KMS-11 (cell line): ENCODE data around the gene ORAI2.
"Not testable (repeated sequence)": the region's sequence is repeated elsewhere in the genome, so short reads cannot be mapped to it uniquely, and the experiment has no call there.

ENCODE experiments used
- H2AFZ ChIP-seq: fragments of 200-600 bp; sonication (generic); 2 replicates; pipeline ENCODE4 v1.6.1; 2016; ENCODE audit warnings: antibody characterized with exemption, mixed run types, low read depth
- H3K27ac ChIP-seq: fragments of 200-600 bp; sonication (generic); 2 replicates; pipeline ENCODE4 v1.6.1; 2016; ENCODE audit warnings: mild to moderate bottlenecking, mixed run types
- H3K27me3 ChIP-seq: fragments of 200-600 bp; sonication (generic); 2 replicates; pipeline ENCODE4 v1.6.1; 2017; ENCODE audit warnings: mild to moderate bottlenecking, low read depth, mixed run types, moderate library complexity; ENCODE audit not compliant: insufficient read depth
- H3K36me3 ChIP-seq: fragments of 200-600 bp; sonication (generic); 2 replicates; pipeline ENCODE4 v1.6.1; 2017; ENCODE audit warnings: mild to moderate bottlenecking, mixed run types; ENCODE audit not compliant: insufficient read depth
- H3K4me1 ChIP-seq: fragments of 200-600 bp; sonication (generic); 2 replicates; pipeline ENCODE4 v1.6.1; 2016; ENCODE audit warnings: mild to moderate bottlenecking, low read depth, mixed run types; ENCODE audit not compliant: poor library complexity, severe bottlenecking
- H3K4me2 ChIP-seq: fragments of 200-600 bp; sonication (generic); 2 replicates; pipeline ENCODE4 v1.7.0; 2016; ENCODE audit warnings: mild to moderate bottlenecking, mixed run types
- H3K4me3 ChIP-seq: fragments of 200-600 bp; sonication (generic); IDR thresholded peaks from 2 replicates; pipeline ENCODE4 v1.6.1; 2017; ENCODE audit warnings: low read depth, low read length, mixed read lengths; ENCODE audit not compliant: insufficient read depth
- H3K79me2 ChIP-seq: fragments of 200-600 bp; sonication (generic); 2 replicates; pipeline ENCODE4 v1.6.1; 2016; ENCODE audit warnings: low read depth, mixed run types; ENCODE audit not compliant: insufficient read depth
- H3K9ac ChIP-seq: fragments of 200-600 bp; sonication (generic); 2 replicates; pipeline ENCODE4 v1.6.1; 2016; ENCODE audit warnings: mild to moderate bottlenecking, mixed run types
- H4K20me1 ChIP-seq: fragments of 200-600 bp; sonication (generic); 2 replicates; pipeline ENCODE4 v1.6.1; 2016; ENCODE audit warnings: mild to moderate bottlenecking, mixed run types; ENCODE audit not compliant: insufficient read depth
- CTCF ChIP-seq: fragments of 200-600 bp; sonication (generic); conservative IDR thresholded peaks from 2 replicates; pipeline ENCODE4 v1.6.1; 2017; ENCODE audit warnings: low read depth, mild to moderate bottlenecking, antibody characterized with exemption, low read length, moderate library complexity, mixed read lengths

Gene ORAI2

GRCh38 chr7:102479982-102480637, 46.7 kb downstream of the ORAI2 start:
- H2AFZ ChIP-seq, H3K4me1 ChIP-seq, H3K4me3 ChIP-seq, H3K79me2 ChIP-seq, H4K20me1 ChIP-seq, H3K4me2 ChIP-seq, H3K36me3 ChIP-seq, H3K27ac ChIP-seq, H3K27me3 ChIP-seq, H3K9ac ChIP-seq: not testable (repeated sequence)
- peak; percentile 43 for TF ChIP-seq CTCF

GRCh38 chr7:102481962-102482361, 48.6 kb downstream of the ORAI2 start:
- not testable (repeated sequence) for H3K4me1 ChIP-seq, H3K36me3 ChIP-seq, H3K4me3 ChIP-seq, H3K79me2 ChIP-seq, H2AFZ ChIP-seq, H3K27me3 ChIP-seq, H3K4me2 ChIP-seq, H4K20me1 ChIP-seq, H3K9ac ChIP-seq, H3K27ac ChIP-seq

- H4K20me1 ChIP-seq, H3K79me2 ChIP-seq, H3K27me3 ChIP-seq, H3K4me3 ChIP-seq, H3K36me3 ChIP-seq, H2AFZ ChIP-seq, H3K4me1 ChIP-seq, H3K9ac ChIP-seq, H3K27ac ChIP-seq, H3K4me2 ChIP-seq: not testable (repeated sequence)
Measured at GRCh38 chr7:102484317-102484716, 50.9 kb downstream of the ORAI2 start.

- not testable (repeated sequence) for H3K27ac ChIP-seq, H3K27me3 ChIP-seq, H3K9ac ChIP-seq, H2AFZ ChIP-seq, H3K4me3 ChIP-seq, H3K4me2 ChIP-seq, H3K36me3 ChIP-seq, H3K4me1 ChIP-seq, H3K79me2 ChIP-seq, H4K20me1 ChIP-seq
Measured at GRCh38 chr7:102490529-102491075, 57.2 kb downstream of the ORAI2 start.

GRCh38 chr7:102493220-102493935, 60.0 kb downstream of the ORAI2 start:
- not testable (repeated sequence) for H3K27me3 ChIP-seq, H3K36me3 ChIP-seq, H3K4me2 ChIP-seq, H3K79me2 ChIP-seq, H3K4me3 ChIP-seq, H3K9ac ChIP-seq, H4K20me1 ChIP-seq, H3K27ac ChIP-seq, H3K4me1 ChIP-seq, H2AFZ ChIP-seq

GRCh38 chr7:102494026-102494425, 60.7 kb downstream of the ORAI2 start:
- not testable (repeated sequence) for H3K27me3 ChIP-seq, H3K9ac ChIP-seq, H4K20me1 ChIP-seq, H3K4me3 ChIP-seq, H3K4me2 ChIP-seq, H2AFZ ChIP-seq, H3K4me1 ChIP-seq, H3K79me2 ChIP-seq, H3K27ac ChIP-seq, H3K36me3 ChIP-seq

- not testable (repeated sequence) for H2AFZ ChIP-seq, H3K4me1 ChIP-seq, H3K79me2 ChIP-seq, H3K4me2 ChIP-seq, H3K27me3 ChIP-seq, H3K36me3 ChIP-seq, H3K4me3 ChIP-seq, H3K27ac ChIP-seq, H3K9ac ChIP-seq, H4K20me1 ChIP-seq
Measured at GRCh38 chr7:102494473-102495149, 61.2 kb downstream of the ORAI2 start.

GRCh38 chr7:102496861-102497260, 63.5 kb downstream of the ORAI2 start:
- H3K4me3 ChIP-seq, H3K27me3 ChIP-seq, H3K9ac ChIP-seq, H3K27ac ChIP-seq, H4K20me1 ChIP-seq, H3K36me3 ChIP-seq, H2AFZ ChIP-seq, H3K4me2 ChIP-seq, H3K4me1 ChIP-seq, H3K79me2 ChIP-seq: not testable (repeated sequence)

GRCh38 chr7:102497308-102497707, 63.9 kb downstream of the ORAI2 start:
- H3K36me3 ChIP-seq, H3K4me2 ChIP-seq, H2AFZ ChIP-seq, H3K27ac ChIP-seq, H3K4me3 ChIP-seq, H3K9ac ChIP-seq, H4K20me1 ChIP-seq, H3K79me2 ChIP-seq, H3K4me1 ChIP-seq, H3K27me3 ChIP-seq: not testable (repeated sequence)
